Endodermal cell (in vitro differentiated cells): ENCODE measurements around the gene PSG4. TPM values are rescaled to one million over a fixed set of nuclear protein-coding genes. Genes with fewer than 3 reads are reported as not detected.
"Not testable (repeated sequence)": the region's sequence is repeated elsewhere in the genome, so short reads cannot be mapped to it uniquely, and the experiment has no call there.

Source experiments
- DNase-seq: peaks from one replicate; pipeline ENCODE4 v3.0.0-alpha.2; 2017
- H3K27ac ChIP-seq: 2 replicates; pipeline ENCODE4 v1.5.1; 2013; ENCODE audit warnings: mild to moderate bottlenecking, low read depth, low read length, moderate library complexity
- H3K27me3 ChIP-seq: 2 replicates; pipeline ENCODE4 v1.6.1; 2013; ENCODE audit warnings: mild to moderate bottlenecking, low read length, moderate library complexity; ENCODE audit not compliant: insufficient read depth, control insufficient read depth, poor library complexity, severe bottlenecking
- H3K36me3 ChIP-seq: 2 replicates; pipeline ENCODE4 v1.7.0; 2013; ENCODE audit warnings: mild to moderate bottlenecking, low read length, moderate library complexity; ENCODE audit not compliant: control insufficient read depth, insufficient read depth
- H3K4me1 ChIP-seq: one replicate; pipeline ENCODE4 v1.7.0; 2013; ENCODE audit warnings: low read length; ENCODE audit not compliant: control insufficient read depth, insufficient read depth
- H3K4me3 ChIP-seq: 2 replicates; pipeline ENCODE4 v1.5.1; 2013; ENCODE audit warnings: mild to moderate bottlenecking, low read length, moderate library complexity
- H3K9ac ChIP-seq: 2 replicates; pipeline ENCODE4 v1.6.1; 2013; ENCODE audit warnings: mild to moderate bottlenecking, low read length, moderate library complexity; ENCODE audit not compliant: poor library complexity, severe bottlenecking; ENCODE audit errors: extremely low read depth
- H3K9me3 ChIP-seq: 2 replicates; pipeline ENCODE4 v1.6.1; 2013; ENCODE audit warnings: mild to moderate bottlenecking, low read length, moderate library complexity; ENCODE audit not compliant: control insufficient read depth
- H3K27ac Mint-ChIP-seq: 2 replicates; pipeline ENCODE4 v1.8.0; 2020; ENCODE audit warnings: mixed read lengths
- H3K27me3 Mint-ChIP-seq: 2 replicates; pipeline ENCODE4 v1.8.0; 2021; ENCODE audit warnings: mild to moderate bottlenecking, mixed read lengths; ENCODE audit not compliant: insufficient read depth
- H3K36me3 Mint-ChIP-seq: 2 replicates; pipeline ENCODE4 v1.8.0; 2020; ENCODE audit warnings: low read depth, mixed read lengths
- H3K4me1 Mint-ChIP-seq: 2 replicates; pipeline ENCODE4 v1.8.0; 2020; ENCODE audit warnings: mixed read lengths
- H3K4me3 Mint-ChIP-seq: 2 replicates; pipeline ENCODE4 v1.8.0; 2020; ENCODE audit warnings: mild to moderate bottlenecking, moderate library complexity, mixed read lengths
- H3K9me3 Mint-ChIP-seq: 2 replicates; pipeline ENCODE4 v1.8.0; 2020; ENCODE audit warnings: mild to moderate bottlenecking, mixed read lengths
- WGBS, 2 experiments: methylation state at CpG; one replicate each; pipeline versions ENCODE4 v1.1.5 to v1.1.7; 2013; ENCODE audit warnings: missing lambda C conversion rate in 2 of 2, mixed read lengths in 1 of 2; ENCODE audit not compliant: insufficient coverage in 1 of 2, insufficient read length in 1 of 2; 5-methylcytosine and 5-hydroxymethylcytosine counted together
- total RNA-seq, 2 donors: library from RNA; stranded (reverse); fragmentation: NEBNext Ultra II Directional in 1 of 2; extraction: Animal tissue kit (Norgen Biotek cat#: 25700) in 1 of 2; gene quantifications; 2 replicates in 1 of 2; 3 replicates in 1 of 2; pipeline ENCODE4 v1.2.1, GENCODE V29; 2021

Gene PSG4
- total RNA-seq, 2 donors from 2014 or later: not detected

- not testable (repeated sequence) for H3K36me3 Mint-ChIP-seq, H3K27me3 ChIP-seq, H3K4me1 ChIP-seq, H3K27me3 Mint-ChIP-seq, H3K9me3 ChIP-seq, H3K36me3 ChIP-seq, DNase-seq, H3K27ac Mint-ChIP-seq, H3K4me1 Mint-ChIP-seq, H3K9ac ChIP-seq, H3K4me3 ChIP-seq, H3K27ac ChIP-seq, H3K4me3 Mint-ChIP-seq
- 80 to 85% methylated on average over 1 to 4 of the region's 7 CpGs for WGBS, 2 experiments
- peaks cover 75% of the 10 kb centered on the region for H3K9me3 Mint-ChIP-seq
These were observed 7.6 kb downstream of the PSG4 start for GRCh38 chr19:43197666-43198397.

GRCh38 chr19:43194397-43194796 is 11.0 kb downstream of the PSG4 start:
- not testable (repeated sequence) for H3K4me1 Mint-ChIP-seq, H3K36me3 ChIP-seq, H3K4me3 Mint-ChIP-seq, H3K4me3 ChIP-seq, DNase-seq, H3K36me3 Mint-ChIP-seq, H3K27ac ChIP-seq, H3K4me1 ChIP-seq, H3K27ac Mint-ChIP-seq, H3K27me3 ChIP-seq, H3K27me3 Mint-ChIP-seq, H3K9ac ChIP-seq, H3K9me3 ChIP-seq
- 81 to 93% methylated on average over 4 to 7 of the region's 7 CpGs for WGBS, 2 experiments
- H3K9me3 Mint-ChIP-seq: peaks cover 78% of the 10 kb centered on the region

GRCh38 chr19:43192381-43193155 is 12.9 kb downstream of the PSG4 start:
- 60 to 86% methylated on average over 1 to 3 of the region's 4 CpGs for WGBS, 2 experiments
- H3K4me3 ChIP-seq, H3K9ac ChIP-seq, H3K4me1 Mint-ChIP-seq, H3K36me3 ChIP-seq, H3K36me3 Mint-ChIP-seq, H3K4me1 ChIP-seq, H3K27ac ChIP-seq, H3K27ac Mint-ChIP-seq, H3K9me3 ChIP-seq, H3K4me3 Mint-ChIP-seq, DNase-seq, H3K27me3 Mint-ChIP-seq, H3K27me3 ChIP-seq: not testable (repeated sequence)
- peaks cover 88% of the 10 kb centered on the region for H3K9me3 Mint-ChIP-seq

- peaks cover 90% of the 10 kb centered on the region for H3K9me3 Mint-ChIP-seq
- H3K9me3 ChIP-seq, H3K9ac ChIP-seq, H3K36me3 Mint-ChIP-seq, H3K27ac ChIP-seq, H3K4me3 ChIP-seq, DNase-seq, H3K4me1 ChIP-seq, H3K27ac Mint-ChIP-seq, H3K27me3 ChIP-seq, H3K27me3 Mint-ChIP-seq, H3K4me1 Mint-ChIP-seq, H3K36me3 ChIP-seq, H3K4me3 Mint-ChIP-seq: not testable (repeated sequence)
- WGBS, 2 experiments: 0 to 63% methylated on average over 1 to 7 of the region's 9 CpGs
These were observed 17.3 kb downstream of the PSG4 start for GRCh38 chr19:43188092-43188491.

- not testable (repeated sequence) for H3K27ac ChIP-seq, H3K4me3 Mint-ChIP-seq, H3K27me3 ChIP-seq, H3K4me1 Mint-ChIP-seq, H3K4me3 ChIP-seq, H3K9me3 ChIP-seq, H3K9ac ChIP-seq, H3K36me3 Mint-ChIP-seq, DNase-seq, H3K36me3 ChIP-seq, H3K4me1 ChIP-seq, H3K27ac Mint-ChIP-seq, H3K27me3 Mint-ChIP-seq
- 58 to 88% methylated on average over 3 to 7 of the region's 7 CpGs for WGBS, 2 experiments
- H3K9me3 Mint-ChIP-seq: peaks cover 93% of the 10 kb centered on the region
These were observed 19.0 kb downstream of the PSG4 start, which contains the start of gene PSG5 for GRCh38 chr19:43186311-43186935. Gene PSG5 (minus strand): TSS chr19:43186536. CDS start chr19:43186405, 131 bp downstream.

- not testable (repeated sequence) for H3K27ac ChIP-seq, H3K9ac ChIP-seq, H3K9me3 ChIP-seq, H3K4me3 Mint-ChIP-seq, H3K27me3 ChIP-seq, DNase-seq, H3K27me3 Mint-ChIP-seq, H3K27ac Mint-ChIP-seq, H3K4me1 Mint-ChIP-seq, H3K4me1 ChIP-seq, H3K36me3 Mint-ChIP-seq, H3K36me3 ChIP-seq, H3K4me3 ChIP-seq
- WGBS, 2 experiments: 68 to 71% methylated on average over 1 to 3 of the region's 4 CpGs
- H3K9me3 Mint-ChIP-seq: peaks cover 83% of the 10 kb centered on the region
These were observed 23.3 kb downstream of the PSG4 start for GRCh38 chr19:43181869-43182771.
